AG09309 (cell line): ENCODE results near the gene LBHD1.
A peak's percentile ranks its signal among the peaks of the same experiment; 100 is the strongest.
"Not testable (repeated sequence)": the region's sequence is repeated elsewhere in the genome, so short reads cannot be mapped to it uniquely, and the experiment has no call there.

Experiments
- DNase-seq: peaks from one replicate; pipeline ENCODE4 v3.0.0-alpha.2; 2010; ENCODE audit warnings: low read depth
- H3K4me3 ChIP-seq: 2 replicates; pipeline ENCODE4 v1.5.1; 2011; ENCODE audit warnings: mild to moderate bottlenecking, low read depth, low read length, moderate library complexity; ENCODE audit not compliant: control insufficient read depth
- CTCF ChIP-seq: IDR thresholded peaks from 2 replicates; pipeline ENCODE4 v1.5.1; 2011; ENCODE audit warnings: mild to moderate bottlenecking, low read depth, low read length, inconsistent platforms; ENCODE audit not compliant: insufficient read depth, control insufficient read depth; ENCODE audit errors: missing control alignments

Gene LBHD1

DNA sequence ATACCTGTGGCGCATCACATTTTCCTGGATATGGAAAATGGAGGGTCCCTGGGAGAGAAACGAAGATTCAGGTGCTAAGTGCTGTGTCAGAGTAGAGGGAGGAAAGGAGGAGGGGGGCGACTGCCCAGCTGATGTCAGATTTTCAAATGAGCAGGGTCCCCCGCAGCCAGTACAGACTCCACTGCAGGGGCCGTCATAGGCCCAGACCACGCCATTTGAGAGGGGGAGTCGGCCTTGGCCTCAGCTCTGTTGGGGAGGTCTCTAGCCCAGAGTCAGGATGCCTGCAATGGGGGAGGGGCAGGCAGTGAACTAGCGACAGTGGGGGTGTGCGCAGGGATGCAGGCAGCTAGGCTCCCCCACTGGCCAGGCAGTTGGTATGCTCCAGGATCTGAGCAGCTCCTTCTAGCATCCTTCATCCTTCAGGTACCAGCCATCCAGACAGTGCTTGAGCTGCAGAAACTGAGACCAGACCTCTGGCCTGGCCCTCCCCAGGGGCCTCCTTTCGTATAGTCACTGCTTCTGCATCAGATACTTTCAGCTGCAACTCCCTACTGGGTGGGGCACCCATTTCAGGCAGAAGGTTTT lies 35.3 kb upstream of the LBHD1 start, which contains the start of the genes BSCL2 and GNG3:
Gene BSCL2 (minus strand): TSS at position 148 of the 585 bp plus-strand sequence. CDS start 229 bp downstream, outside the sequence.
Gene GNG3 (plus strand): TSS at position 400 of the 585 bp plus-strand sequence. CDS start 620 bp downstream, outside the sequence.
- H3K4me3 ChIP-seq: peak within 1 kb of the TSS; percentile 6
- DNase-seq: no peak
- TF ChIP-seq CTCF: no peak

GRCh38 chr11:62706850-62707247 lies 34.8 kb upstream of the LBHD1 start:
- no peak for TF ChIP-seq CTCF
- no peak for DNase-seq
- no peak overlapping the region for H3K4me3 ChIP-seq

DNA sequence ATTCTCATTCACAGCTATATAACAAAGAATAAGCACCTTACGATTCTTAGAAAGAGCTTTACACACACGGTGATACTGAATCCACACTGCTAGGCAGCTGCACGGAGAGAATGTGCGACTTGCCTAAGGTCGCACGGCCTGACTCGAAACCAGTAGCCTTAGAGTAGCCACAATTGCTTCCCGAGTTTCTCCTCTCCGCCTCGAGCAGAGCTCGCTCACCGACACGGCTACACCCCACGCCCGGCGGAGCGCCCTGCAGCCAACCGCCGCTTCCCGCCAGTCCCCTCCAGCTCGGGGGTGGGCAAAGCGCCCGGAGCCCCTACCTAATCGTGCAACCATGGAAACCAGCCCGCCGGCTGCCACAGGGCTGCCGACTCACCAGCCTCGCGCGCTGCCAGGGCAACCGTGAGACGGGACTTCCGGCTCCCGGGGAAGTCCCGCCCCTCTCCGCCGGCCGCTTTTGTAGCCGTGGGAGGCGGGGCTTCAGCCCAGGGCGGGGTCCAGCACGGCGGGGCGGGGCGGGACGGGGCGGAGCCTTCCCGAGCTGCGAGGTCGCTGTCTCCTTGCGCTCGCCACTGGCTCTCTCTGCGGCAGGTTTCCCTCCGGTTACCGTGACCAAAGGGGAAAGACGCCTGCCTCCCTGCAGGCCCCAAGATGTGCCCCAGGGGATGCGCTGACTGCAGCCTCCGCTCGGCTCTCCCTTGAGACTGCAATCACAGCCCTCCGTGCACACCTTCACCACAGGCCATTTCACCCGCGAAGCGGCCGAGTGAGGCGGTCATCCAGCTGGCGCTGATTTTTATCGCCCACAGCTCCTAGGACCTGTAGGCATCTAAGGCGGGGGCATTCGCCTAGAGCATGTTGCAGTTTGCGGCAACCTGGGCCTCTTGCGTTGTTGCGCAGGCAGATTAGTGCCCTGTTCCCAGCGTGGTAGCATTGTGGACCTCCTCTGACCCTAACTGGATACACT lies 34.1 kb upstream of the LBHD1 start:
- H3K4me3 ChIP-seq: peak overlapping the region; percentile 56
- DNase-seq: peak; percentile 57
- TF ChIP-seq CTCF: no peak

- DNase-seq: no peak
- TF ChIP-seq CTCF: no peak
- peak overlapping the region; percentile 56 for H3K4me3 ChIP-seq
Measured at GRCh38 chr11:62705413-62705812, 33.3 kb upstream of the LBHD1 start.

DNA sequence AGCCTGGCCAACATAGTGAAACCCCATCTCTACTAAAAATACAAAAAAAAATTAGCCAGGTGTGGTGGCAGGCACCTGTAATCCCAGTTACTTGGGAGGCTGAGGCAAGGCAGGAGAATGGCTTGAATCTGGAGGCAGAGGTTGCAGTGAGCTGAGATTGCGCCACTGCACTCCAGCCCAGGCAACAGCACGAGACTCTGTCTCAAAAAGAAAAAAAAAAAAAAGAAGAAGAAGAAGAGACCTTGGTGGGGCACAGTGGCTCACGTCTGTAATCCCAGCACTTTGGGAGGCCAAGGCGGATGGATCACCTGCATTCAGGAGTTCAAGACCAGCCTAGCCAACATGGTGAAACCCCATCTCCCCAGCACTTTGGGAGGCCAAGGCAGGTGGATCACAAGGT lies 31.9 kb upstream of the LBHD1 start:
- not testable (repeated sequence) for H3K4me3 ChIP-seq

GRCh38 chr11:62702246-62702645 lies 30.2 kb upstream of the LBHD1 start:
- no peak for TF ChIP-seq CTCF
- DNase-seq: no peak
- no peak overlapping the region for H3K4me3 ChIP-seq

More for the DNA sequence above, 31.9 kb upstream of the LBHD1 start:
- not testable (repeated sequence) for DNase-seq
